Inferior parietal cortex (tissue), 1 donor: ENCODE data around the gene CAPN10.

Experiments used
- DNase-seq: peaks from one replicate; pipeline ENCODE4 v3.0.0-alpha.2; 2016; ENCODE audit errors: extremely low spot score

CAPN10 gene

GRCh38 chr2:240637901-240638345, 51.4 kb downstream of the CAPN10 start:
- no peak for DNase-seq

DNA sequence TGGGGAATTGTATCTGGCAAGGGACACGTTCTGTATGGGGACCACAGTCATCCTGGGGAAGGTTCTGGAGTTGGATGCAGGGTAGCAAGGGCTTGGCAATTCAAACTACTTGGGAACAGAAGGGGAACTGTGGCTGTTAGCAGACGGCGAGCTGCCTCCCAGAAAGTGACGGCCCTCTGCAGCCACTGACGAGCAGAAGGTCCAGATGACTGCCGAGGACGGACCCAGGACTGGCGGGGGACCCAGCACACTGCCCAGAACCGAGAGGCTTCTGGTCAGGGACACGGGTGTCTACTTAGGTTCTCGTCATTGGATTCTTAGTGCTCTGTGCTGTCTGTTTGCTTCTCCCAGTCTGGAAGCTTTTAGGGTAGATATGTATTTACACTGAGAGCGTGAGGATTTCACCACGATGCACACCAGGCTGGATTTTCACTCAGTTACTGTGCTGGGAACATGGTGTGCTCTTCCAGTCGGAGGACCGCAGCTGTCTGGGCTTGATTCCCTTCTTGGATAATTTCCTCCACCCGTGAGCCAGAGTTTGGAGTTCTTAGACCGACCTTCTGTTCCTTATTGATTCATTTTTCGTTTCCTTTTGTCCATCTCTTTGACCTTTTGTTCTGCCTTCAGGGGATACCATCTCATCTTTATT, 52.1 kb downstream of the CAPN10 start:
- no peak for DNase-seq

DNA sequence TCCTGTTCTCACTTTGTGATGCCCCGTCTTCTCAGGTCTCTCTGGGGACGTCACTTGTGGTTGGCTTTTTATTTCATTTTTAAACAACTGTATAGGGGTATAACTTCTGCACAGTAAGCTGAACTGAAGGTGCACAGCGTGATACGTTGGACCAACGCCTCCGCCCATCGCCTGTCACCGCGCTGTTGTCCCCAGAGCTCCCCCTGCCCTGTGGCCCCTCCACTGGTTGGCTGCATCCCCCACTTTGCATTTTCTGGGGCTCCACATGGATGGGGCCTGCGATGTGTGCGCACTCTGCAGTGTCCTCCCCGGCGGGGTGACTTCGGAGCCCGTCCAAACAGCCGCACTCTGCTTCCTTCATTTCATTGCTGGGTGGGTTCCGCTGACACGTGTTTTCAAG, 53.0 kb downstream of the CAPN10 start:
- DNase-seq, result no peak

DNA sequence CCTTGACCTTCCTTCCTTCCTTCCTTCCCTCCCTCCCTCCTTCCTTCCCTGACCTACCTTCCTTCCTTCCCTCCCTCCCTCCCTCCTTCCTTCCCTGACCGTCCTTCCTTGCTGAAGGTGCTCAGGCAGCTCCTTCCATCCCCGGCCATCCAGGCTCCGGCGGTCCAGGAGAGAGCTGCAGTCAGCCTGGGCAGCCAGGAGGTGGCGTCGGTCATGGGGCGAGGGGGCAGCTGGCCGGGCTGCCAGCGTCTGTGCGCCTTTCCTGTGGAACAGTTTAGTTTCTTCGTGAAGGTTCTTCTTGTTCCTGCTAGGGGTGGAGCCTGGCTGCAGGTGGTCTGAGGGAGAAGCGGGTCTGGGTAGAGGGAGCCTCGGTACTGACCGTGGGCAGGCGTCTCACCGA, 54.4 kb downstream of the CAPN10 start:
- no peak for DNase-seq

- DNase-seq, result no peak
Observed at GRCh38 chr2:240642061-240642805, 55.7 kb downstream of the CAPN10 start.

GRCh38 chr2:240642806-240643092, 56.2 kb downstream of the CAPN10 start:
- DNase-seq, result no peak

GRCh38 chr2:240643093-240643810, 56.7 kb downstream of the CAPN10 start:
- no peak for DNase-seq

DNA sequence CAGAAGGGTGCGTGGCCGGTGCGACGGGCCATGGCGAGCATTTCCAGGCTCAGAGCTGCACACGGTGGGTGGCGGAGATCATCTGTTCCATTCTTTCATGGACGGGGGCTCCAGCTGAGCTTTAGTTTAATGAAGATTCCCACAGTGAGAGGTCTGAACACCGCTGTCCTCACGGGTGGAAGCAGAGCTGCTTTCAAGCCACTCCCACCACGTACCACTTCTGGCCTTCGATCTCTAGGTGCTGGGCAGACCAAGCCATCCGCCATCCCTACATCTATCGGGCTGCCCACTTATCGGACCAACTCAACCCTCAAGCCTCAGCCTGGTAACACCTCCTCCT, 57.2 kb downstream of the CAPN10 start:
- DNase-seq, result no peak

DNA sequence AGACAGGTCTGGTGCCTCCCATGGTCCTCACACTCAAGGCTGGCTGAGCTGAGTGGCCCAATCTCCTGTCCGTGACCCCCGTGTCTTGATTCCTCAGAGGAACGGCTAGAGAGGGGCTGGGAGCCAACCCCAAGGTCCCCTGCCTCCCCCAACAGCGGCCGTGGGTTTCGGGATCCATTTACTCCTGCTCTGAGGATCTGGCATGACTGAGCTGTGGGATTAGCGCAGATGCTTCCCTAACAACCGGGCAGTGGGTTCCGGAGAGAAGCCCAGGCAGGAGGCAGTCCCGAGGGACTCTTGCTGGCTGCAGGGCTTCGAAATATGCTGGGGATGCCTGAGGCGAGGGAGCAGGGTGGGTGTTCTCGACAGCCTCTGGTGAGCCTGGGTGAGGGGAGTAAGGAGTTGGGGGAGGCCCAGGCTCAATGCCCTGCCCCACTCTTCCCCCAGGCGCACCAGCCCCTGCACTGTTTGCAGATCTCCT, 57.7 kb downstream of the CAPN10 start:
- DNase-seq, result no peak

- DNase-seq, result no peak
Observed at GRCh38 chr2:240644859-240645301, 58.3 kb downstream of the CAPN10 start.

GRCh38 chr2:240645346-240645745, 58.8 kb downstream of the CAPN10 start:
- no peak for DNase-seq

GRCh38 chr2:240645801-240646175, 59.3 kb downstream of the CAPN10 start:
- DNase-seq, result no peak

GRCh38 chr2:240646176-240646899, 59.8 kb downstream of the CAPN10 start:
- no peak for DNase-seq

GRCh38 chr2:240646900-240647502, 60.5 kb downstream of the CAPN10 start:
- DNase-seq, result no peak

GRCh38 chr2:240647503-240648154, 61.1 kb downstream of the CAPN10 start:
- no peak for DNase-seq

- no peak for DNase-seq
Observed at GRCh38 chr2:240648155-240648649, 61.7 kb downstream of the CAPN10 start.
